Measurements from ENCODE around the gene DMD.

Gene DMD

GRCh38 chrX:31527455-31528126 is 1683.8 kb downstream of the DMD start:
- Histone ChIP-seq H3K4me3 (ENCODE audit: low read length, poor library complexity, severe bottlenecking) (no peak overlapping the region), H3K27me3 (ENCODE audit: insufficient read depth, low read length, poor library complexity, severe bottlenecking) (no peaks in the 10 kb centered on the region), H3K9me3 (ENCODE audit: insufficient read depth, low read depth, low read length) (no peaks in the 10 kb centered on the region), H3K9ac (ENCODE audit: low read depth, low read length, poor library complexity, severe bottlenecking) (no peak overlapping the region), H3K4me1 (ENCODE audit: insufficient read depth, low read length, poor library complexity, severe bottlenecking) (no peaks in the 10 kb centered on the region), H4K20me1 (ENCODE audit: insufficient read depth, low read length, poor library complexity, severe bottlenecking) (no peaks in the 10 kb centered on the region), H3K4me2 (ENCODE audit: low read depth, low read length, poor library complexity, severe bottlenecking) (no peak overlapping the region), H3K79me2 (ENCODE audit: insufficient read depth, low read length) (no peaks in the 10 kb centered on the region), H3K9me2 (replicated peaks; ENCODE audit: low read depth, low read length) (no peaks in the 10 kb centered on the region), H3K36me3 (ENCODE audit: insufficient read depth, low read length) (no peaks in the 10 kb centered on the region), H2AFZ (ENCODE audit: low read length) (no peak overlapping the region), H3F3A (ENCODE audit: low read depth) (no peaks in the 10 kb centered on the region)
- TF ChIP-seq EZH2phosphoT487 (IDR thresholded peaks at IDR 0.05; ENCODE audit: borderline replicate concordance) (no peak), CTCF (conservative IDR thresholded peaks at IDR 0.05; ENCODE audit: low read length) (no peak)

- no peaks in the 10 kb centered on the region for H3K9me3 ChIP-seq (ENCODE audit: insufficient read depth, low read depth, low read length)
- H3K4me1 ChIP-seq (ENCODE audit: insufficient read depth, low read length, poor library complexity, severe bottlenecking), result no peaks in the 10 kb centered on the region
- no peak overlapping the region for H3K9ac ChIP-seq (ENCODE audit: low read depth, low read length, poor library complexity, severe bottlenecking)
- H3K27me3 ChIP-seq (ENCODE audit: insufficient read depth, low read length, poor library complexity, severe bottlenecking), result no peaks in the 10 kb centered on the region
- H3K9me2 ChIP-seq (replicated peaks; ENCODE audit: low read depth, low read length), result no peaks in the 10 kb centered on the region
- TF ChIP-seq CTCF (conservative IDR thresholded peaks at IDR 0.05; ENCODE audit: low read length), result no peak
- no peak for TF ChIP-seq EZH2phosphoT487 (IDR thresholded peaks at IDR 0.05; ENCODE audit: borderline replicate concordance)
- no peak overlapping the region for H3K4me3 ChIP-seq (ENCODE audit: low read length, poor library complexity, severe bottlenecking)
- H3K79me2 ChIP-seq (ENCODE audit: insufficient read depth, low read length), result no peaks in the 10 kb centered on the region
- H3K36me3 ChIP-seq (ENCODE audit: insufficient read depth, low read length), result no peaks in the 10 kb centered on the region
- H3K4me2 ChIP-seq (ENCODE audit: low read depth, low read length, poor library complexity, severe bottlenecking), result no peak overlapping the region
- no peak overlapping the region for H2AFZ ChIP-seq (ENCODE audit: low read length)
- H4K20me1 ChIP-seq (ENCODE audit: insufficient read depth, low read length, poor library complexity, severe bottlenecking), result no peaks in the 10 kb centered on the region
- H3F3A ChIP-seq (ENCODE audit: low read depth), result no peaks in the 10 kb centered on the region
Measured at GRCh38 chrX:31523884-31524536, 1687.3 kb downstream of the DMD start.

- Histone ChIP-seq H3K9ac (ENCODE audit: low read depth, low read length, poor library complexity, severe bottlenecking) (no peak overlapping the region), H3F3A (ENCODE audit: low read depth) (no peaks in the 10 kb centered on the region), H4K20me1 (ENCODE audit: insufficient read depth, low read length, poor library complexity, severe bottlenecking) (no peaks in the 10 kb centered on the region), H3K4me2 (ENCODE audit: low read depth, low read length, poor library complexity, severe bottlenecking) (no peak overlapping the region), H2AFZ (ENCODE audit: low read length) (no peak overlapping the region), H3K9me3 (ENCODE audit: insufficient read depth, low read depth, low read length) (no peaks in the 10 kb centered on the region), H3K36me3 (ENCODE audit: insufficient read depth, low read length) (no peaks in the 10 kb centered on the region), H3K27me3 (ENCODE audit: insufficient read depth, low read length, poor library complexity, severe bottlenecking) (no peaks in the 10 kb centered on the region), H3K4me1 (ENCODE audit: insufficient read depth, low read length, poor library complexity, severe bottlenecking) (no peaks in the 10 kb centered on the region), H3K9me2 (replicated peaks; ENCODE audit: low read depth, low read length) (no peaks in the 10 kb centered on the region), H3K4me3 (ENCODE audit: low read length, poor library complexity, severe bottlenecking) (no peak overlapping the region), H3K79me2 (ENCODE audit: insufficient read depth, low read length) (no peaks in the 10 kb centered on the region)
- TF ChIP-seq EZH2phosphoT487 (IDR thresholded peaks at IDR 0.05; ENCODE audit: borderline replicate concordance), result no peak
- TF ChIP-seq CTCF (conservative IDR thresholded peaks at IDR 0.05; ENCODE audit: low read length), result no peak
Measured at GRCh38 chrX:31522760-31523159, 1688.6 kb downstream of the DMD start.
